ENCODE measurements around the gene DHX40. TPM values are rescaled to one million over a fixed set of nuclear protein-coding genes. Genes with fewer than 3 reads are reported as not detected.
"Not testable (repeated sequence)": the region's sequence is repeated elsewhere in the genome, so short reads cannot be mapped to it uniquely, and the experiment has no call there.

Gene DHX40
- total RNA-seq, 1 donor from 2014 or later = 4.8 TPM

DNA sequence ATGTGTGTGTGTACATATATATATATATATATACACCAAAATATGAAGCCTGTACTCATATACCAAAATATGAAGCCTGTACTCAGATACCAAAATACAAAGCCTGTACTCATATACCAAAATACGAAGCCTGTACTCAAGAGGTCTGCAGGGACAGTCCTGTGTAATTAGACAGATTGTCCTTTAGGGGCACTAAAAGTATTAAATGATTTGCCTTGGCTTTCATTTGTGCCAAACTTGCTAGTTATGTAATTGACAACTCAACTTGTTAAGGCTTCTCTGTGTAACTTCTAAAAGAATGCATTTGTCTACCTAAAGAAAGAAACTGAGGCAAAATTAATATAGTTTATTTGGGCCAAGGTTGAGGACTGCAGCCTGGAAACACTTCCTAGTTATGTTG is 30.8 kb upstream of the DHX40 start:
- no peaks in the 10 kb centered on the region for H3K27me3 ChIP-seq
- no peaks in the 10 kb centered on the region for H3K9me3 ChIP-seq
- H3K36me3 ChIP-seq = no peaks in the 10 kb centered on the region
- H3K4me1 ChIP-seq = no peaks in the 10 kb centered on the region
- H3K4me3 ChIP-seq = no peak overlapping the region
- no peak for DNase-seq (ENCODE audit: low spot score in 2 of 2)
- no peak overlapping the region for H3K27ac ChIP-seq
- no peak for TF ChIP-seq CTCF (IDR thresholded peaks at IDR 0.05)
- intact Hi-C loops (cut with DNase I) = no loop called here

DNA sequence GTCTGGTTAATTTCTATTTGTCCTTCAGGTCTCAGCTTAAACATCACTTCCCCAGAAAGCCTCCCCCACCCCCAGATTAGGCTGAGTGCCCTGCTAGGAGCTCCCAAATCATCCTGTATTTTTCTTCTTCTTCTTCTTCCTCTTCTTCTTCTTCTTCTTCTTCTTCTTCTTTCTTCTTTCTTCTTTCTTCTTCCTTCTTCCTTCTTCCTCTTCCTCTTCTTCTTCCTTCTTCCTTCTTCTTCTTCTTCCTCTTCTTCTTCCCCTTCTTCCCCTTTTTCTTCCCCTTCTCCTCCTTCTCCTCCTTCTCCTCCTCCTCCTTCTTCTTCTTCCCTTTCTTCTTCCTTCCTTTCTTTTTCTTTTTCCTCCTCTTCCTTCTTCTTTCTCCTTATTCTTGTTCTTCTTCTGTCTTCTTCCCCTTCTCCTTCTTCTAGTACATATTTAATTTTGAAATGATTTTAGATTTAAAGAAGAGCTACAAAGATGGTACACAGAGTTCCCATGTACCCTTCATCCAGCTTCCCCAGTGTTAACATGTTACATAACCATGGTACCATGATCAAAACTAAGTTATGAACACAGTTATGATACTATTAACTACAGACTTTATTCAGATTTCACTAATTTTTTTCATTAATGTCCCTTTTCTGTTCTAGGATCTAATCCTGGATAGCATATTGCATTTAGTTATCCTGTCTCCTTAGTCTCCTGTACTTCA is 27.1 kb upstream of the DHX40 start:
- no peak for TF ChIP-seq CTCF (IDR thresholded peaks at IDR 0.05)
- Histone ChIP-seq H3K27me3 (no peaks in the 10 kb centered on the region), H3K9me3 (no peaks in the 10 kb centered on the region), H3K36me3 (no peaks in the 10 kb centered on the region), H3K4me1 (no peaks in the 10 kb centered on the region), H3K27ac (no peak overlapping the region), H3K4me3 (no peak overlapping the region)
- no peak for DNase-seq (ENCODE audit: low spot score in 2 of 2)
- intact Hi-C loops (cut with DNase I) = no loop called here

- H3K27ac ChIP-seq = no peak overlapping the region
- no peaks in the 10 kb centered on the region for H3K9me3 ChIP-seq
- TF ChIP-seq CTCF (IDR thresholded peaks at IDR 0.05) = no peak
- no peak for DNase-seq (ENCODE audit: low spot score in 2 of 2)
- no peak overlapping the region for H3K4me3 ChIP-seq
- no peaks in the 10 kb centered on the region for H3K4me1 ChIP-seq
- H3K27me3 ChIP-seq = no peaks in the 10 kb centered on the region
- H3K36me3 ChIP-seq = no peaks in the 10 kb centered on the region
- intact Hi-C loops (cut with DNase I) = no loop called here
These were observed 22.3 kb upstream of the DHX40 start for GRCh38 chr17:59542960-59543635.

- intact Hi-C loops (cut with DNase I) = no loop called here
- Histone ChIP-seq H3K4me3 (no peak overlapping the region), H3K4me1 (no peaks in the 10 kb centered on the region), H3K9me3 (no peaks in the 10 kb centered on the region), H3K36me3 (no peaks in the 10 kb centered on the region), H3K27ac (no peak overlapping the region), H3K27me3 (no peaks in the 10 kb centered on the region)
- no peak for TF ChIP-seq CTCF (IDR thresholded peaks at IDR 0.05)
- no peak for DNase-seq (ENCODE audit: low spot score in 2 of 2)
These were observed 19.5 kb upstream of the DHX40 start for GRCh38 chr17:59545942-59546341.

DNA sequence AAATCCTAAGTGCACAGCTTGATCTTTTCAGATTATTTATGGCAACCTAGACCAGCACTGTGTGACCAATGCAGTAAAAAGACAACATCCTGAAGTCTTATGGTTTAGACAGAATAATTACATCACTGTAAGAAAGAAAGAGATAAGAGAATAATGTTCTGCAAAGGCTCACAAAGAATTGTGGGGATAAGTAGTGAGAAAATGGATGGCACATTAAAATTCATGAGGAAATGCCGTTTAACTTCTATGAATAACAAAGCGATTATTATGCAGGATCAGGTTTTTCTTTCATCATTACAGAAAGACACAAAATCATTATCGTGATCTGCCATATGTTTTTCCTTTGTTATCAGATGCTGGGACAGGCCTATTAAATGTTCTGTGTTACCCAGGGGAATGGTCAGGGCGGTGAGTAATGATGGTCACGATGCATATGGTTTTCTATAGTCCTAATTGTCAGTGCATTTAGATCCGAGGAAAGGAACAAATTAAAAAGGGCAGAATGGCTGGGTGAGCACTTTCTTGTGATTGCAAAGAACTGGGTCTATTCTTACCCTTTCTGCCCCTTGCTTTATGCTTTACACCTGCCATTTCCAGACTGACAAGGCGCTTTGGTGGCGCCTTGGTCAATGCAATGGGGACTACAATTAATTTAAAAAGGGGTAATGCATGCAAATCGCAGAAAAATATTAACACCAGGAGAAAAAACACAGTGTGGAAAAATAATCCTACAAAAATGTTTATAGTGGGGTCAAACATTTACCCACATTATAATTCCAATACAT is 18.1 kb upstream of the DHX40 start:
- no peaks in the 10 kb centered on the region for H3K27me3 ChIP-seq
- H3K9me3 ChIP-seq = no peaks in the 10 kb centered on the region
- no peaks in the 10 kb centered on the region for H3K36me3 ChIP-seq
- DNase-seq (ENCODE audit: low spot score in 2 of 2) = no peak
- H3K27ac ChIP-seq = no peak overlapping the region
- no peak overlapping the region for H3K4me3 ChIP-seq
- no peaks in the 10 kb centered on the region for H3K4me1 ChIP-seq
- intact Hi-C loops (cut with DNase I) = no loop called here
- no peak for TF ChIP-seq CTCF (IDR thresholded peaks at IDR 0.05)

DNA sequence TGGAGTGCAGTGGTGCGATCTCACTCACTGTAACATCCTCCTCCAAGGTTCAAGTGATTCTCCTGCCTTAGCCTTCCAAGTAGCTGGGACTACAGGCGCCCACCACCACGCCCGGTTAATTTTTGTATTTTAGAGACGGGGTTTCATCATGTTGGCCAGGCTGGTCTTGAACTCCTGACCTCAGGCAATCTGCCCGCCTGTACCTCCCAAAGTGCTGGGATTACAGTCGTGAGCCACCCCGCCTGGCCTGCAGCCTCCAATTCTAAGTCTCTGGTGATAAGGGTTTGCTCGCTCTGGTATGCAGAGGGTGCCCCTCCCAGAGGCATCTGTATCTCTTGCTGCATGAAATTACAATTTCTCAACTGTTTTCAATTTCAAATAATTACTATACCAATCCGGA is 16.4 kb upstream of the DHX40 start:
- H3K27ac ChIP-seq; H3K4me3 ChIP-seq; DNase-seq (ENCODE audit: low spot score in 2 of 2); H3K36me3 ChIP-seq; H3K9me3 ChIP-seq; intact Hi-C loops (cut with DNase I); H3K27me3 ChIP-seq; H3K4me1 ChIP-seq: not testable (repeated sequence)

Measured in ascending aorta (tissue), 2 donors.